ENCODE measurements around the gene OR5AU1.

OR5AU1 gene

DNA sequence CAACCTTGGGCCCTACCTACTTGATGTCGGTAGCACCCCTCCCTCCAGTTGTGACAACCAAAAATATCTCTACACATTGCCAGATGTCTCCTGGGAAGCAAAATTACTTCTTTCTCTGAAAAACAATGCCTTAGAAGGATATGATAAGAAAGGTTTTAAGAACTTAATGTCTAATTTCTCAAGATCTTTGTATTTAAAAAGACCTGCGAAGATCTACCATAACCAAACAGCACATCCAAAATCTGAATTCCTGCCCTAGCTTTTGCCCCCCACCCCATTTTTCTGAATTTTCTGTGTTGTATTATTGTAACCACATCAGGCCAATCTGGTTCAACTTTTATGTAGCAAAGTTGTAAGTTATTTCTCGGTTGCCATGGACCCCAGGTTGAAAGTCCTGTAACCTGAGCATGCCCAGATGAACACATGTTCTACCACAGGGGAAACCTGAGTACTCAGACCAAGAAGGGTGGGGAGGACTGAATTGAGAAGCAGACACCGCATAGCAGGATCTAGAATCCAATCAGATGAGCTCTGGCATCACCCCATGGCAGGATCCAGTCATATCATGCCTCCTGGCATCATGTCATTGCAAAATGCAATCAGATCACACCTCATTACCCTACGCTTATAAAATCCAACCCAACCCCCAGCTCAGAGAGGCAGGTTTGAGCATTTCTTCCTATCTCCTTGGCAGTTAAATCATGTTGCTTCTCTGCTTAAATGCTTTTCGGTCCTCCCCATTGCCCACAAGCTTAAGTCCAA, 46.3 kb downstream of the OR5AU1 start:
- no peak overlapping the region for H3K27ac ChIP-seq
- TF ChIP-seq ZFX (IDR thresholded peaks at IDR 0.05) (no peak), CTCF (conservative IDR thresholded peaks at IDR 0.05) (no peak)

- TF ChIP-seq ZFX (IDR thresholded peaks at IDR 0.05) = no peak
- TF ChIP-seq CTCF (conservative IDR thresholded peaks at IDR 0.05) = no peak
- H3K27ac ChIP-seq = no peak overlapping the region
Observed at GRCh38 chr14:21108791-21109190, 47.1 kb downstream of the OR5AU1 start.

- H3K27ac ChIP-seq = 0 out of 2 replicates have a peak overlapping the region, but pooled peaks have one; percentile 15
- TF ChIP-seq CTCF (conservative IDR thresholded peaks at IDR 0.05) (no peak), ZFX (IDR thresholded peaks at IDR 0.05) (no peak)
Observed at GRCh38 chr14:21107283-21107800, 48.5 kb downstream of the OR5AU1 start.

DNA sequence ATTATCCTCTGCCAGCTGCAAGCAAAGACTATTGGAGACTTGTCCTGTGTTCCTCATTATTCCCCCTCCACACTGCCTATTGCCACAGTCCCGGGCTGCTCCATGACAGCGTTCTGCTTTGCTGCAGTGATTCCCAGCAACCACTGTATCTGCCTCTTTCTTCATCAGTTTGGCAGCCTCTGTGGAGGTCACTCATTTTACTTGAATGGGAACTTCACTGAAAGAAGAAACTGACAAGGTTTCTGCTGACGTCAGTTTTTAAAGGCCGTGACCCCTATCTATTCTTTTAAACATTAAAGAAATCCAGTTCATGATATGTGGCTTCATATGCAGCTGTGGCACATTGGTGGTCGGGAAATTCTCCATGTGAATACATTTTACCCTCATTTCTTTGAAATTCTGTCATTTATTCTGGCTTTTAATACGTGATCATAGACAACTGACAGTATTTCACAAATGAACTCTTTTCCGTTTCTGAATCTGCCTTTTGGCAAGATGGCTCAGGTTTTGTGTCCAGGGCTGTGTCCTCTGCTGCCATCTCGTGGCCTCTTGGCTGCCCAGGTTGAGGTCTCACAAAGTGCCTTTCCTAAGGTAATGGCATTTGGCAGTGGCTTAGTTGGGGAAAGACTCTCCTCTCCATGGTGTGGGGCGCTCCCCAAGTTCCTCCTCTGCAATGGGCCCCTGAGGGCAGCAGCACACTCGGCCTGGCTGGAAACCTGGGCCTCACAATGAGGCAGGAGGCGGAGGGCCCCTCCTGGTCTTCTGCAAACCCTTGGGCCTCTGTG, 49.2 kb downstream of the OR5AU1 start:
- 0 out of 2 replicates have a peak overlapping the region, but pooled peaks have one; percentile 15 for H3K27ac ChIP-seq
- TF ChIP-seq ZFX (IDR thresholded peaks at IDR 0.05) (no peak), CTCF (conservative IDR thresholded peaks at IDR 0.05) (peak; percentile 94)

DNA sequence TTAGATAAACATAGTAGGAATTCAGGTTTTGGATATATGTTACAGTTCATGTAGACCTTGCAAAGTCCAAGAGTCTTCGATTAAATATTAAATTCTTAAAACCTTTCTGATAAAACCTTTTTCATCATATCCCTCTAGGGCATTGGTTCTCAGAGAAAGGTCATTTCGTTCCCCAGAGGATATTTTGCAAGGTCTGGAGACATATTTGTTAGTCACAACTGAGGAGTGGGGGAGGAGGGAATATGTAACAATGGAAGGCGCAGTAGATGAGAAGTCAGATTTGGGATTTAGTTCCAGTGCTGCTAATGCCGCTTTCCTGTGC, 49.7 kb downstream of the OR5AU1 start:
- no peak overlapping the region for H3K27ac ChIP-seq
- TF ChIP-seq ZFX (IDR thresholded peaks at IDR 0.05) = no peak

DNA sequence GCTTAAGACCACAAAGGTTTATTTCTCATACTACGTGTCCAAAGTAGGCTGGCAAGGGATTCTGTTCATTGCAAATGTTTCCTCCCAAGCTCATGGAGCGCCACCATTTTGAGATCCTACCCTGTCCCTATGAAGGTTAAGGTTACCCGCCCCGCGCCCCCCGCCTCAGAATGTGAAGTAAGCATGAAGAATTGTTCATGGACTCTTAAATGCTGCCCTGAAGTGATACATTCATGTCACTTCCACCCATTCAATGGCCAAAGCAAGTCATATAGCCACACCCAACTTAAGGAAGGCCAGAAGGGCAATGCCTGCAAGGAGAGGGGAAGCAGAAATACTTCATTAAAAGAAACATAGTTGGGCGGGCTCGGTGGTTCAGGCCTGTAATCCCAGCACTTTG, 50.8 kb downstream of the OR5AU1 start:
- TF ChIP-seq CTCF (conservative IDR thresholded peaks at IDR 0.05) = no peak
- no peak for TF ChIP-seq ZFX (IDR thresholded peaks at IDR 0.05)
- H3K27ac ChIP-seq = peak overlapping the region; percentile 90
